NCI-H1092 treated with DMSO at 0.1 percent for 48 hours (cell line): ENCODE measurements around the gene ZNF507.

Experiments
- DNase-seq: peaks from one replicate; lab custom pipeline; 2025; lab: John Stamatoyannopoulos, UW

ZNF507 gene

DNA sequence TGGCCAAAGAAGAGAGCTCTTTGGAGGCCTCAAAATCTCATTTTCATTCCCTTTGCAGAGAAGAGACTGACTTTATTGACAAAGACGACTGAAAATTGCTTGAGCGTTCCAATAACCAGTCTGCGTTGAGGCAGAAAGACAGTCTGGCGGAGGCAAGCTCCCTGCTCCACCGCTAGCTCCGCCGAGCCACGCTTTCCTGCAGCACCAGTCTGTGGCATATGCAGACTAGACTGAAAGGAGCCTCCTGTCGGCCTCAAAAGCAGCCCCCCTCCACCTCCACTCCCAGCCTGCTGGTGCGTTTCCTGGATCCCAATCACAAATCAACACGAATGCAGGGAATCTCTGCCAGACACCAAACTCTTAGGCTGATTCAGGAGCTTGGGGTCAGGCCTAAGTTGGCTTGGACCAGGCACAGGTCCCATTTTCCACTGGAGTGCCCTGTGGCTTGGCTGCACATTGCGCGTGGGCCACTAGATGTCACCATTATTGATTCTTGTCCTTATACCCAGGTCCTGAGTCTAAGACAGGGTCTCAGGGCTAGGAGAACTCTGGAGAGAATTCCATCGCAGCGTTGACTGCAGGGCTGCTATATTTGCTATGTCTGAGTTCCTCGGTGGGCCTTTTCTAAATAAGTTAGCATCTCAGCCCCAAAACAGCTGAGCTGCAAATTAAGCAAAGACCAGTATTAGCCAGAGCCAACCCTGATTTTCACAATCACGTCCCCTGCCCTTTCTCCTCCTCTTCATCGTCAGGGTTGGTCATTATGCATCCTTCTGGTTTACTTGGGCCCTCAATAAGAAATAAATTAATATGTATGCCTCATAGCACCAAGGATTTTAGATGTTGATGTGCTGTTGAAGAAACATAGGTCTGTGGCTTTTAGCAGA is 5.2 kb upstream of the ZNF507 start:
- peak; percentile 5 for DNase-seq

DNA sequence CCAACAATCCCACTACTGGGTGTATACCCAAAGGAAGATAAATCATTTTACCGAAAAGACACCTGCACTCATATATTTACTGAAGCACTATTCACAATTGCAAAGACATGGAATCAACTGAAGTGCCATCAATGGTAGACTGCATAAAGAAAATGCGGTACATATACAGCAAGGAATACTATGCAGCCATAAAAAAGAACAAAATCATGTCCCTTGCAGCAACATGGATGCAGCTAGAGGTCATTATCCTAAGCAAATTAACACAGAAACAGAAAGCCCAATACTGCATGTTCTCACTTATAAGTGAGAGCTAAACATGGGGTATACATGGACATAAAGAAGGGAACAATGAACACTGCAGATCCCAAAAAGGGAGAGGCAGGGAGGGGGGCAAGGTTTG is 2.7 kb upstream of the ZNF507 start:
- DNase-seq, result no peak

DNA sequence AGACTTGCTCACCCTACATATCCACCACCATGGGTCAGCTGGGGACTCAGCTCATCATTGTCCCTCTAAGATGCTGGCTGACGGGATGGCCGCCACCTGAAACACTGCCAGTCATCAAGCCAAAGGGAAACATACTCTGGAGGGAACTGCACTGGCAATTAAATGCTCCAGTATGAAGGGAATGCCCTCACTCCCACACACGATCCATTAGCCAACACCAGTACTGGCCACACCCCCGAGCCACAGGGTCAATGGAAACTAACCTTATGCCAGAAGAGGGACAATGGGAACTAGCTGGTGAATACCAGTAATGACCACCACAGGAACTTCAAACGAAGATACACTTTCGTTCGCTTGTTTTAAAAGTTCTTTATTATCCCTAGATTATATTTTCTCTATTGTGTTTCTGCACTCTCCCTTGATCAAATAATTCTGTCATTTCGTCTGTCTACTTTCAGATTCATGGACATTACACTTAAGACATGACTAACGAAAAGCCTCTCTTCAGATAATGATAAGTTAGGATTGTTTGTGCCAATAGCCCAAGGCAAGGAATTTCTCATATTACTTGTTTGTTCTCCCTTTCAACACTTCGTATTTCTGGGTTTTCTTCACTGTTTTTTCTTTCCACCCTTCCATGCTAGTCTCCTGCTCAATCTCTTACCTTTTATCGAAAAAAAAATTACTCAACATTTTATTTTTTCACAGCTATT is 1.7 kb upstream of the ZNF507 start:
- DNase-seq, result no peak

DNA sequence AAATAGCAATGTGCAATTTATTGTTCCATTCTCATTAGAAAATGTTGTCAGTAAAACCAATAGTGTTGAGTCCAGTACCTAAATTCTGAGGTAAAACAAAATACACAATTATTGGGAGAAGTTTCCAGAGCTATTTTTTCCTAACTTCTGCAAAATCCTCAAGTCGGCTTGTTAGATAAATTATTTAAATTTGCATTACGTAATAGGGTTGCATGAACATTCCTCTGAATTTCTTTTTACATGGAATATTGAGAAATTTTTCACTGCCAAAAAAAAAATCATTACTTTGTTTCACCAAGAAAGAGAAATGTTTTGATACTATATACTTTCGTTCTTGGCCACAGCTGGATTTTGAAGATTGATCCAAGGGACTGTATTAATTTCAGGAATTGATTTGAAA is 1.5 kb downstream of the ZNF507 start:
- DNase-seq, result no peak

DNA sequence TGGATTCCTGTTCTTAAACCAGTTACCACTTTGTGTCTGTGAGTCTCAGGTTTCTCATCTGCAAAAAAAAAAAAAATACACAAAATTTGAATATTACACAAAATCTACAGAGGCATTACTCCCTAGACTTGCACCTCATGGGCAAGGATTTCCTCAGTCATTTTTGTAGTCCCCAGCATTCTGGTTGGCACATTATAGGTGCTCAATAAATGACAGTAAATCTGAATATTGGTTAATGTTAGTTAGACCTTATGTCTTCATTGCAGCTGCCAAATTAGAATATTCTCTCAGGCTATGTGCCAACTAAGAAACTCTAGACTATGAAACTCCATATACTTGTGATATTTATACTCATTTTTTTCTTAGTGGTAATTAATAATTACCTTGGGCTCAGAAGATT is 2.2 kb downstream of the ZNF507 start:
- DNase-seq, result no peak

DNA sequence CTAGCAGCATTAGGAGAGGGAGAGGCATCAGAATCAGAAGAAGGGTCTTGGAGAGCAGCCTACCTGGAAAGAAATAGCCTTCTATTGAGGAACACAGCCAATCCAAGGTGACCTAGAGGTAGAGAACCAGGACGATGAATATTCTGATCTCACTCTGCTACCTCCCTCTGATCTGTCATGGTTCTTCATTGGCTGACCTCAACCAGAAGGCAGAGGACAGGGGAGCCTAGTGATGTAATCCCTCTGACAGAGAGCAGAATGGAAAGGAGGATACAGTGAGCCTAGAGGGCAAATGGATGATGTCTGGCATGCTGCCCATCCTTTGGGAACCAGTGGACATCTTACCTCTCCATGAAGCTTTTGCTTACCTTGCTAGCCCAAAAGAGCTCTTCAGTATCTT is 3.6 kb downstream of the ZNF507 start:
- DNase-seq, result no peak

DNA sequence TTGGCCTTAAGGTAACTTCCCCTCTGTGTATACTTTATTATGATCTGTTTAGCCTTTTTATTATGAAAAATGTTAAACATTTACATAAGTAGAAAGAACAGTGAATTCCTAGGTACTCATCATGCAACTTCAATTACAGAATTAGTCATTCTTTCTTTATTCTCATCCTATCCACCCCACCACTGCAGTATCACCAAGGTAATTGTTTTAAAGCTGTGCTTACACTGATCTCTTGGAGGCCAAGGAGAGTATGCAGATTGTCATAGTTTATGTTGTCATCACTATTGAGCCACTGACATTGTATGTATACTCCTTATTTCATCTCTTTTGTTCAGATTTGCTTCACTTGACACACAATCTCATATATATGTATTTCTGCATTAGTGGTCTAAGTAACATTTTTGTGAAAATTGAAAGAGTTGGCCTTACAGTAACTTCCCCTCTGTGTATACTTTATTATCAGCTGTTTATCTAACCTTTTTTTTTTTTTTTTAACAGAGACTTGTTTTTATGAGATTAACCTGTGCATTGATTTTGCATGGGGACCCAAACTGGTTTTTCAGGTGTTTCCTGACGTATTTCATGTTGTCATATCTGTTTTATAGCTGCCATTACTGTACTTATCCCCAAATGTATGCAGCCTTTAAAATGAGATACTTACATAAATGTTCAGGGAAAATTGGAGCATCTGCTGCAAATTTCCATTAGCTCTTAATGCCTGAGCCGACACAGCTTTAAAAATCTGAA is 4.5 kb downstream of the ZNF507 start:
- DNase-seq, result no peak

DNA sequence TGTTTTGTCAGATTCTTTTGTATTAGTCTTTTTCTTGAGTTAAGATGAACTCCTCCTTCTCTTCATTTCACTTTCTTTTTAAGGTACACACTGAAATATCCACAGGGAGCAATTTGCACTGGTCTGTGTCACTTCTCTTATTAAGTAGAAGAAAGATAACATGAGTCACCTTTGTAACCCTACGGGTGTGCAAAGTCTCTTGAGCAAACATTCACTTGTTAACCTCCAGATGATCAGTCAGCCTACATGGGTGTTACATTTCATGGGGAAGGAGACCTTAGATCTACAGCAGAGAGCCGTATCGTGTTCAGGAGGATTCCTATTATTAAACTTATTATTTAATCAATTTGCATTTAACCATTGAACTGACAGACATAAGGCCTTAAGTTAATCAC is 5.1 kb downstream of the ZNF507 start:
- no peak for DNase-seq

DNA sequence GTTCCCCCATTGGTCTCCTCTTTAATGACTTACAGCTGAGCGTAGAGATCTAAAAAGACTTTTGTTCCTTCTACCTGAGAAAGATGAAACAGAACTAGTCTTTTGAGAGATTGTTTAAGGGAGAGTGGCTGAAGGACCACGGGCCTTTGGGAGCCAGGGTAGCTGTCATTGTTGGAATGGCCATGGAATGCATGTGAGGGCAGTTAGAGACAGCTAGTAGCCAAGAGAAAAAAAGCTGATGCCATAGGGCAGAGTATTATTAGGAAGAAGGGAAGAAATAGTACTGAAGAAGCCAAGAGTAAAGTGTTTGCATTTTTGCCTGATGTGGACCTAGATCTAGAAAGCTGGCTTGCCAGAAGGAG is 5.6 kb downstream of the ZNF507 start:
- no peak for DNase-seq

DNA sequence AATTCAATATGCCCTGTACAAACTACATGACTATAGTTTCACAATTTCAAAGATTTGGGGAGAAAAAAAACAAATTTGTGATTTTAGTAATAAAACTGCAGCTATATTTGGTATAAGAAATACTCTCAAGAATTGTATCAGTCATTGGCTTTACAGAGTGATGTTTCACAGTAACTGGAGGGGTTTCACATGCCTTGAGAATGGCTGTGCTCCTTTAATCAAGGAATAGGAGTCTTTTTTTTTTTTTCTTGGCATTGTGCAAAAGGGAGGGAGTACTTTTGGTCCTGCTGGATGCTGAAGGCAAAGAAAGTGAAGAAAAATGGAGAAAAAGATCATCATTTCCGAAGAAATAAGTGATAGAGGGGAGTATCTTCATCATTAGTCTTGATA is 6.8 kb downstream of the ZNF507 start:
- no peak for DNase-seq

DNA sequence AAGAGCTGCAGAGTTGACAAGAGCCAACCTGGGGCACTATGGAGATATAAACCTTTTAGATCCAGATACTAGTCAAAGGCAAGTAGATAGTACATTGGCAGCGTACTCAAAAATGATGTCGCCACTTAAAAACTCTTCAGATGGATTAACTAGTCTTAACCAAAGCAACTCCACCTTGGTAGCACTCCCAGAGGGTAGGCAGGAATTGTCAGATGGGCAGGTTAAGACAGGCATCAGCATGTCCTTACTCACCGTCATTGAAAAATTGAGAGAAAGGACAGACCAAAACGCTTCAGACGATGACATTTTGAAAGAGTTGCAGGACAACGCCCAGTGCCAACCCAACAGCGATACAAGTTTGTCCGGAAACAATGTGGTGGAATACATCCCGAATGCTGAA is 8.9 kb downstream of the ZNF507 start:
- no peak for DNase-seq

DNA sequence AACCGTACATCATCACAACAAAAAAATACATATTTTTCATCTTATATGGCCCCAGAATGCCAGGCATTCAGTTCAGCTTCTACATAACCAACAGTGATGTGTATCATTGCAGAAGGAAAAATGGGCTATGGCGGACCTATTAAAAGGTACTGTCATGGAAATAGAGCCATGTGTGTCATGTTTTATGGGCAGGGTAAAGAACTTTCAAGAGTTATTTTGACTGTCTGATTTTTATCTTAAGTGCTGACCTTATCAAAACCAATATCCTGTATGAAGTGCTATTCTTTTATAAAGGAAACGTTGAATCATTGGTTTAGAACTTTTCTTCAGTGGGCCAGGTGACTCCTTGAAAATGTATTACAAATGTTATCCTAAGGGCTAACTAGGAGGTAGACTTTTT is 9.9 kb downstream of the ZNF507 start:
- DNase-seq, result no peak

DNA sequence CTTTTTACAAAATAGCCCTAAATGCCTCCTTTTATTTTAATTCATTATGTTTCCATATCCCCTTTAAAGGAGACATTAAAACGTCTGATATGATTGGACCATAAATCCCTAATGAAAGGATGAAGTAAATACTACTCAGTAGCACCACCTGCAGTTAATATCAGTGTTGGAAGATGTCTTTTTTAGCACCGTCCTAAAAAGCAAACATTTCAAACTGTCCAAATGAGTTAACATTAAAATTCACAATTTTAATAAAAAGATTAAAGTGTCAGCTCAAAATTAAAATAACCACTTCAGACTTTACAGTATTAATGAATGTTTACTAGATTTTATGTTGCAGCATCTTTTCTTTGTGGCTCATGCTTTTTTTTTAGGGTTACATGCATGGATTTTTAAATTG is 12.3 kb downstream of the ZNF507 start:
- no peak for DNase-seq

DNA sequence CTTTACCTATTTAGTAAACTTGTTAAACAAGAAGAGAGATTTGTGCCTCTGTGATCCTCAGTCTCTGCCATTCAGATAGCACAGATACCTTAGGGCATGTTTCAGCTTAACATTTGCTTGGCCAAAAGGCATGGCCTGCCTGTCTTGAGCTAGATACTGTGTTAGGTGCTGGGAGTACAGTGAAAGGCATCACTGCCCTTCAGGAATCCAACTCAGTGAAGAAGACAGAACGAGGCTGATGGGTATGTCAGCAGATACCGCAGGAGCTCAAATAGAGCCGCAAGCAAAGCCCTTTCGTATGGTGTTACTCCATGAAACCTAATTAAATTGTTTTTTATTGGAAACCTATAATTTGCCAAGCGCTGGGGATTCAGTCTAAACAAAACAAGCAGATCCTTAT is 12.9 kb downstream of the ZNF507 start:
- DNase-seq, result no peak

DNA sequence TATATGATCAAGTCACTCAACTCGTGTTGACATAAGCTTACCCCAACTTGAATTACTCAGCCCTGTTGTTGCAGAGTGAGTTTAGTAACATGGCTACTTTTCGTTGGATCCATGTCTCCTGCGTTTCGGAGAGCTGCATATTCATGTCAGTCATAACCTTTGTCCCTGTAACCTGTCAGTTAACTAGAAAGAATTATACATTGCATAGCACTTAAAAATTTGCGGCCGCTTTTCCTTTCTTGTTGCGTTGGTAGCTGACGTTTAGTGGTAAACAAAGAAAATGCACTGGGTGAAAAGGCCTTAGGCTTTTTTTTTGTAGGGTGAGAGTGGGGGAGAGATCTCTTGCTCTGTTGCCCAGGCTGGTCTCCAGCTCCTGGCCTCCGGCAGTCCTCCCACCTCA is 14.2 kb downstream of the ZNF507 start:
- DNase-seq, result no peak

DNA sequence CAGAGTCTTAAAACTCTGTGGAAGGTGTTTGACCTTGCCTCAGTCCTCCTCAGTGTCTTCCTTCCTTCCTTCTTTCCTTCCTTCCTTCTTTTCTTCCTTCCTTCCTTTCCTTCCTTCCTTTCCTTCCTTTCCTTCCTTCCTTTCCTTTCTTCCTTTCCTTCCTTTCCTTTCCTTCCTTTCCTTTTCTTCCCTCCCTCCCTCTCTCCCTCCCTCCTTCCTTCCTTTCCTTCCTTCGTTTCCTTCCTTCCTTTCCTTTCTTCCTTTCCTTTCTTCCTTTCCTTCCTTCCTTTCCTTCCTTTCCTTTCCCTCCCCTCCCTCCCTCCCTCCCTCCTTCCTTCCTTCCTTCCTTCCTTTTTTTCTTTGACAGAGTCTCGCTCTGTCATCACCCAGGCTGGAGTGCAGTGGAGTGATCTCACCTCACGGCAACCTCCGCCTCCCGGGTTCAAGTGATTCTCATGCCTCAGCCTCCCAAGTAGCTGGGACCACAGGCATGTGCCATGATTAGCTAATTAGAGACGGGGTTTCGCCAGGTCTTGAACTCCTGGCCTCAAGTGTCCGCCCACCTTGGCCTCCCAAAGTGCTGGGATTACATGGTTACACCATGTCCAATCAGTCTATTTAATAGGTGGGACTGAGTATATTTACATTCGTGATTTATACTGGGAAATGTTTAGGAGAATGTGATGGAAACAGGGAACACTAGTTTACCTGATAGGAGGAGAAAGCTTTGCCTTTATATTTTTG is 16.3 kb downstream of the ZNF507 start:
- DNase-seq, result no peak

DNA sequence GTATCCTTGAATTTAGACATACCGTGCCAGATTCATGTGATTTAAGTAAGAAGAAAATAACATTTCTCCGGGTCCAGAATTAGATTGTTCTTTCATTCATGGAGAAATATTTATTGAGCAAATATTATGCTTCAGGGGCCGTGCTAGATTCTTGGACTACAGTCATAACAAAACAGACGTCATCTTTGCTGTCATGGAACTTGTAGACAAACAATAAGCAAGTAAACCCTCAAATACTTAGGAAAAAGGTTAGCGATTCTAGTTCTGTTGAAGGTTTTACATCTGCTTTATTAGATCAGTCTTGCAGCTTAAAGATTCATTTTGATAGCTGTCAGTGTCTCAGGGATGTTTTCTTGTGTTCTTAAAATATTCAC is 16.9 kb downstream of the ZNF507 start:
- no peak for DNase-seq

DNA sequence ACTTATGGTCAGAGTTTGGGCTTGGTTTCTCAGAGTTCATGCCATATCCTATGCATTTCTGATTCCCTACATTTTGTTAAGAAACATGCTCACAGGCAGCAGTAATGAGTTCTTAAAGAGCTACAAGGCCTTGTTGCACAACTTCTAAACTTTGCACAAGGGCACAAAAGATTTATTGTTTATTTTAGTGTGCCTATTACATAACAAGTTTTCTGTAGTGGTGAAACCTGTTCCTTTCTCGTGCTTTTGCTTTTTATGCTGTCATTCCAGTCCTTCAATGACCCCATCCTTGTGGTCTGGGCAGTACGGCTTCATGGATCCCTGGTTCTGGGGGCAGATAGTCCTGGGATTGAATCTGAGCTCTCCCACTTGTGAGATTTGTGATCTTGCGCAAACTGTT is 17.8 kb downstream of the ZNF507 start:
- DNase-seq, result no peak

DNA sequence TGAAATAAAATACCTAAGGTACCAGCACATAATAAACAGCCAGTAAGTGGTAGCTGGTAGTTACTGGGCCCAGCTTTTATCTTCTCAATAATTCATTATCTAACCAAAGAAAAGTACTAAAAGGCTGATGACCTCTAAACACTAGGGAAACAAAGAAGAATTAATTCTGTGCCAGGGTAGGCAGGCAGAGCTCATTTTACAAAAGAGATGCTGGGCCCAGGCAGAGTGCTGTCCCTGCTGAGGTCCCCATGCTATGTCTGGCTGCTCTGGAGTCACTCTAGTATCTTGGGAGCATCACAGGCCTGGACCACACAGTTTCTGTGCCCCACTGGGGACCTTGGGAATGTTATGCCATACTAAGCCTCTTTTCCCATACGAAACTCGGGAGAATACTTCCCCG is 18.2 kb downstream of the ZNF507 start:
- no peak for DNase-seq

DNA sequence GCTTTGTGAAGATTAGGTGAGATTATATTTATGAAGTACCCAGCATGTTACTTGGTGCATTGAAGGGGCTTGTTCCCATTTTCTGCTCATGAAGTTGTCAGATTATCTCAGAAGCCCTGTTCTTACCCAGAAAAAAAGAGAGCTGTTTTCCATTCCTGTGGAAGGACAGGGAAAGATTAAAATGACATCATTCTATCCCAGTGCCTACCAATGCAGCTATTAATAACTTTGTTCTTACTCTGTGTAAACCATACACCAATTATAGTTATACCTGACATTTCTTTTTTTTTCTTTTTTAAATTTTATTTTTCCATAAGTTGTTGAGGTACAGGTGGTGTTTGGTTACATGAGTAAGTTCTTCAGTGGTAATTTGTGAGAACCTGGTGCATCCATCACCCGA is 18.6 kb downstream of the ZNF507 start:
- DNase-seq, result no peak

DNA sequence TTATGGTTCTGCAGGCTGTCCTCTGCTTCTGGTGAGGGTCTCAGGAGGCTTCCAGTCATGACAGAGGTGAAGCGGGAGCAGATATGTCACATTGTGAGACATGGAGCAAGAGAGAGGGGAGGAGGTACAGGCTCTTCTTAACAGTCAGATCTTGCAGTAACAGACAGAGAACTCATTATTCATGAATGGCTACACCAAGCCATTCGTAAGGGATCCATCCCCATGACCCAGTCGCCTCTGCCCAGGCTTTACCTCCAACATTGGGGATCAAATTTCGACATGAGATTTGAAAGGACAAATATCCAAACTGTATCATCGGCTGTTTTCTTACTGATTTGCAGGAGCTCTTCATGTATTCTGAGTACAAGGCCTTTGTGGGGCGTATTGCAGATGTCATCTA is 21.7 kb downstream of the ZNF507 start:
- no peak for DNase-seq

DNA sequence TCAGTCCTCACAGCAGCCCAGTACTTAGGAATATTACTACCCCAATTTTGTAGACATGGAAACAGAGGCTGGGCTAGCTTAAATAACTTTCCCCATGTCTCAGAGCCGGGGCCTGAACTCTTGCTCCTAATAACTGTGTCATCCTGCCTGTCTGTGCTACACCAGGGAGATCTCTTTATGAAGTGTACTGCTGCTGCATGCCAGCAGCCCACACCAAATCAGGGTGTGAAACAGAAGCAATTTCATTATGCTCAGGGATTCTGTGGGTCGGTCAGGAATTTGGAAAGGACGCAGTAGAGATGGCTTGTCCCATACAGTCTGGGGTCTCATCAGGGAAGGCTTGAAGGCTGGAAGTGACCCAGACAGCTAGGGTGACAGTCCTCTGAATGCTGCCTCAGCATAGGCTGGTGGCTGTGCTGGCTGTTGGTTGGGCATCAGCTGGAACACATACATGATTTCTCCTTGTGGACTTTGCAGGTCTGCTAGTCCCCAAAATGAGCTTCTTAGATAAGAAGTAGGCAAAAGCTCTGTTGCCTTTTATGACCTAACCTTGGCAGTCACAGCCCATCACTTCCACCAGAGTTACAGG is 22.6 kb downstream of the ZNF507 start:
- DNase-seq, result no peak
